BE2C (cell line): Measurements from ENCODE around the gene CIZ1.

ENCODE experiments used
- DNase-seq: peaks from one replicate; pipeline ENCODE4 v3.0.0-alpha.2; 2020
- H3K27me3 ChIP-seq: fragments of 250-450 bp; sonication (Bioruptor Pico); 2 replicates; pipeline ENCODE4 v1.5.1; 2020; ENCODE audit warnings: mild to moderate bottlenecking
- H3K36me3 ChIP-seq: fragments of 250-450 bp; sonication (Bioruptor Pico); 2 replicates; pipeline ENCODE4 v1.5.1; 2020; ENCODE audit warnings: mild to moderate bottlenecking
- H3K4me1 ChIP-seq: fragments of 250-450 bp; sonication (Bioruptor Pico); 2 replicates; pipeline ENCODE4 v1.5.1; 2020
- H3K4me3 ChIP-seq: 2 replicates; pipeline ENCODE4 v1.5.1; 2011; ENCODE audit warnings: low read depth, low read length
- H3K9me3 ChIP-seq: fragments of 250-450 bp; sonication (Bioruptor Pico); 2 replicates; pipeline ENCODE4 v1.5.1; 2020
- TF ChIP-seq, protein P1 (sequence below): IDR thresholded peaks from 2 replicates; pipeline ENCODE4 v1.5.1; 2012; ENCODE audit warnings: mild to moderate bottlenecking, low read depth, low read length

Gene CIZ1

DNA sequence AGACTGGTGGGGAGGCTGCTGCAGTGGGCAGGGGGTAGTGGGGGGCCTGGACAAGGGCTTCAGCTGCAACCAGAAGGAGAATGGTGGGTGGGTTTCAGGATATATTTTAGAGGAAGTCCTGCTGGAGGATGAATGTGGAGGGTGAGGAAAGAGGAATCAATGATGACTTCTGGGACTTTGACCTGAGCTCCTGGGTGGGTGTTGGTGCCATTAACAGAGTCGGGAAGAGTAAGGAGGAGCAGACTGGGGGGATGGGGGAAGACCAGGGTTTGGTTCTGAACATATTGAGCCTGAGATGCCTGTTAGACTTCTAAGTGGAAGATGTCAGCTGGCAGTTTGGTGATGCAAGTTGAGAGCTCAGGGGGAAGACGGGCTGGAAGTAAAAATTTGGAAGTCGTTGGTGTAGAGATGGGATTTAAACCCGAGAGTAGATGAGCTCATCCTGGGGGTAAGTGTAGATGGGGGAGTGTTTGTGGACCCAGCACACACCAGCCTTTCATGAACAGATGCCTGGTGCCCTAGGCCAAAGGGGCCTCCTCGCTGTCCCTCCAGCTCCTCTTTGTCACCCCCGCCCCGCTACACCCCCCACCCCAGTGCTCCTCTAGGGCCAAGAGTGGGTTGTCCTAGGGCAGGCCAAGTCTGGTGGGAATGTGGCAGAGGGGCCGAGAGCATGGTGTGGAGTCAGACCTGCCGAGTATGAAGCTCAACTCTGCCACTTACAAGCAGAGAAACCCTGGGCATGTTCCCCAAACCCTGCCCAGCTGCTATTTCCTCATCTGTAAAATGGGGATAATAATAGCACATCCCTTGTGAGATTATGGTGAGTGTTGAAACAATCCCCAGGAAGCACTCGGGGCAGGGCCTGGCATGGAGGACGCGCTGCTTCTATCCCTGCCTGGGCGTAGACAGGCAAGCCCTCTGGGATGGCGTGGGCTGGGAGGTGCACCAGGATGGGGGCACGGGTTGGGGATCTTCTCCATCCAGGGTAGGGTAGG is 15.8 kb upstream of the CIZ1 start:
- DNase-seq: no peak
- TF ChIP-seq, protein P1, sequence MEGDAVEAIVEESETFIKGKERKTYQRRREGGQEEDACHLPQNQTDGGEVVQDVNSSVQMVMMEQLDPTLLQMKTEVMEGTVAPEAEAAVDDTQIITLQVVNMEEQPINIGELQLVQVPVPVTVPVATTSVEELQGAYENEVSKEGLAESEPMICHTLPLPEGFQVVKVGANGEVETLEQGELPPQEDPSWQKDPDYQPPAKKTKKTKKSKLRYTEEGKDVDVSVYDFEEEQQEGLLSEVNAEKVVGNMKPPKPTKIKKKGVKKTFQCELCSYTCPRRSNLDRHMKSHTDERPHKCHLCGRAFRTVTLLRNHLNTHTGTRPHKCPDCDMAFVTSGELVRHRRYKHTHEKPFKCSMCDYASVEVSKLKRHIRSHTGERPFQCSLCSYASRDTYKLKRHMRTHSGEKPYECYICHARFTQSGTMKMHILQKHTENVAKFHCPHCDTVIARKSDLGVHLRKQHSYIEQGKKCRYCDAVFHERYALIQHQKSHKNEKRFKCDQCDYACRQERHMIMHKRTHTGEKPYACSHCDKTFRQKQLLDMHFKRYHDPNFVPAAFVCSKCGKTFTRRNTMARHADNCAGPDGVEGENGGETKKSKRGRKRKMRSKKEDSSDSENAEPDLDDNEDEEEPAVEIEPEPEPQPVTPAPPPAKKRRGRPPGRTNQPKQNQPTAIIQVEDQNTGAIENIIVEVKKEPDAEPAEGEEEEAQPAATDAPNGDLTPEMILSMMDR: no peak
- no peaks in the 10 kb centered on the region; the same call in none of the 2 replicates for H3K4me1 ChIP-seq

GRCh38 chr9:128206484-128206883 is 15.1 kb upstream of the CIZ1 start:
- Histone ChIP-seq H3K9me3 (no peaks in the 10 kb centered on the region), H3K27me3 (no peaks in the 10 kb centered on the region), H3K4me1 (no peaks in the 10 kb centered on the region; the same call in none of the 2 replicates), H3K36me3 (no peaks in the 10 kb centered on the region; the same call in 1 of the 2 replicates), H3K4me3 (no peak overlapping the region)
- DNase-seq: no peak
- TF ChIP-seq, protein P1: no peak

More for the DNA sequence above, 15.8 kb upstream of the CIZ1 start:
- H3K36me3 ChIP-seq: no peaks in the 10 kb centered on the region; the same call in 1 of the 2 replicates
- H3K27me3 ChIP-seq: no peaks in the 10 kb centered on the region
- no peak overlapping the region for H3K4me3 ChIP-seq
- H3K9me3 ChIP-seq: no peaks in the 10 kb centered on the region

- TF ChIP-seq, protein P1: no peak
- Histone ChIP-seq H3K4me3 (no peak overlapping the region), H3K36me3 (no peaks in the 10 kb centered on the region; the same call in 1 of the 2 replicates), H3K27me3 (no peaks in the 10 kb centered on the region), H3K9me3 (no peaks in the 10 kb centered on the region), H3K4me1 (no peaks in the 10 kb centered on the region; the same call in none of the 2 replicates)
- DNase-seq: no peak
These were observed 14.0 kb upstream of the CIZ1 start for GRCh38 chr9:128205296-128205944.

DNA sequence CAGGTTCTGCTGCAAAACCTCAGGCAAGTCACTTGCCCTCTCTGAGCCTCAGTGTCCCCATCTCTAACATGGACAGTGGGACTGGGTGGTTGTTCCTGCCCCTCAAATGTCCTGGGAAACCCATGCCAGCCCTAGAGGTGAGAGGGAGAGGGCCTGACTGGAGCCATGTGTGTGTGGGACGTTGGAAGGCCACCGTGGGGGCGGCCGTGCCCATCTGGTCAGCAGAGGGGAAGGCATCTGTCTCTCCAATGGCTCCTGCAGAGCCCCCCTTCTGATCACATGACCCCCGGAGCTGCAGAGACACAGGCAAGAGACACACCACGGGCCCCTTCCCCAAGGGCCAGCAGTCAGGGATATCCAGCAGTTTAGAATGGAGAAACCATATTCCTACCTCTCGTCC is 13.5 kb upstream of the CIZ1 start:
- TF ChIP-seq, protein P1: no peak
- Histone ChIP-seq H3K9me3 (no peaks in the 10 kb centered on the region), H3K36me3 (no peaks in the 10 kb centered on the region; the same call in 1 of the 2 replicates), H3K27me3 (no peaks in the 10 kb centered on the region), H3K4me1 (no peaks in the 10 kb centered on the region; the same call in none of the 2 replicates), H3K4me3 (peak overlapping the region; percentile 82)
- no peak for DNase-seq

- no peaks in the 10 kb centered on the region for H3K9me3 ChIP-seq
- no peaks in the 10 kb centered on the region for H3K27me3 ChIP-seq
- DNase-seq: peak; percentile 69
- H3K4me3 ChIP-seq: peak overlapping the region; percentile 82
- TF ChIP-seq, protein P1: no peak
- H3K4me1 ChIP-seq: no peaks in the 10 kb centered on the region; the same call in 1 of the 2 replicates
- H3K36me3 ChIP-seq: no peaks in the 10 kb centered on the region; the same call in 1 of the 2 replicates
These were observed 12.6 kb upstream of the CIZ1 start for GRCh38 chr9:128203707-128204551.
